GM20431 (cell line): Measurements from ENCODE around the gene ADCY10.
"Not testable (repeated sequence)": the region's sequence is repeated elsewhere in the genome, so short reads cannot be mapped to it uniquely, and the experiment has no call there.

Experiments used
- in situ Hi-C: fragments of 300-500 bp; cut with MseI, MboI; formaldehyde crosslinking; loops from one replicate; pipeline ENCODE4 v1.15.0; 2020; ENCODE audit warnings: low sequenced_read_pairs; ENCODE audit not compliant: unreplicated experiment

The ADCY10 gene

DNA sequence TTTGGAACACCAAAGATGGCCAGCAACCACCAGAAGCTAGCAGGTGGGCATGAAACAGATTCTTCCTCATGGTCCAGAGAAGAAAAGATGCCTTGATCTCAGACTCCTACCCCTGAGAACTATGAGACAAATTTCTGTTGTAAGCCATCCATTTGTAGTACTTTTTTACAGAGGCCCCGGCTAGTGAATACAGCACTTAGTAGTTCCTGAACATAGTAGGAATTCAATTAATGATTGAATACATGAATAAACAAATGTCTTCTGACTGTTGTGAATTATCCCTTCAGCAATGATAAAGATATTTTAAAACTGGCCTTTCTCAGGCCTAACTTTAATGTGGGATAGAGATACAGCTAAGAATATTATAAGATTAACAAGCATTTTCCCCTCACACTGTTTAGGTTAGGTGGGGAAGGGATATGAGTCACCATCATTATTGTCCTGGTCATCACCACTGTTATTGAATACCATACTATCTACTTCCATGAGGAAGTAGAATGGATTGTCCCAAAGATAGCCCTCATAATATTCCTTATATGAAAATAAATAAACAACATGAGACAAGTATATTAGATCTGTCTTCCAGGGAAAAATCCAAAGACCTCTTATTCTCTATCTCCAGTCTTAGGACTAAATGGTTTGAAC is 51.4 kb downstream of the ADCY10 start:
- in situ Hi-C loops, result no loop called here

DNA sequence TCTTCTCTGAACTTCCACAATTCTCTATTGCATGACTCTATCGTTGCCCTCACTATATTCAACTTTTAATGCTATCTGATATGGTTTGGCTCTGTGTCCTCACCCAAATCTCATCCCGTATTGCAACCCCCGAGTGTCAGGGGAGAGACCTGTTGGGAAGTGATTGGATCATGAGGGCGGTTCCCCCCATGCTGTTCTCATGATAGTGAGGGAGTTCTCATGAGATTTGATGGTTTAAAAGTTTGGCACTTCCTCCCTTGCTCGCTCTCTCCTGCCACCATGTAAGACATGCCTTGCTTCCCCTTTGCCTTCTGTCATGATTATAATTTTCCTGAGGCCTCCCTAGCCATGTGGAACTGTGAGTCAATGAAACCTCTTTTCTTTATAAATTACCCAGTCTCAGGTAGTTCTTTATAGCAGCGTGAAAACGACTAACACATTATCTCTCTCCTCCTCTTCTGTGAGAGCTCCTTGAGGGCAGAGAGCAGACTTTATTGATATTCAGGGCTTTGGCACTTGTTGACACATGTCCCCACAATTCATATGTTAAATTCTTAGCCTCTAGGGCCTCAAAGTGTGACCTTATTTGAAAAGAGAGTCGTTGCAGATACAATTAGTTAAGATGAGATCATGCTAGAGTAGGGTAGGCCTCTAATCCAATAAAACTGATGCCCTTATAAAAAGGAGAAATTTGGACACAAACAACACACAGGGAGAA is 52.1 kb downstream of the ADCY10 start:
- in situ Hi-C loops, result no loop called here

DNA sequence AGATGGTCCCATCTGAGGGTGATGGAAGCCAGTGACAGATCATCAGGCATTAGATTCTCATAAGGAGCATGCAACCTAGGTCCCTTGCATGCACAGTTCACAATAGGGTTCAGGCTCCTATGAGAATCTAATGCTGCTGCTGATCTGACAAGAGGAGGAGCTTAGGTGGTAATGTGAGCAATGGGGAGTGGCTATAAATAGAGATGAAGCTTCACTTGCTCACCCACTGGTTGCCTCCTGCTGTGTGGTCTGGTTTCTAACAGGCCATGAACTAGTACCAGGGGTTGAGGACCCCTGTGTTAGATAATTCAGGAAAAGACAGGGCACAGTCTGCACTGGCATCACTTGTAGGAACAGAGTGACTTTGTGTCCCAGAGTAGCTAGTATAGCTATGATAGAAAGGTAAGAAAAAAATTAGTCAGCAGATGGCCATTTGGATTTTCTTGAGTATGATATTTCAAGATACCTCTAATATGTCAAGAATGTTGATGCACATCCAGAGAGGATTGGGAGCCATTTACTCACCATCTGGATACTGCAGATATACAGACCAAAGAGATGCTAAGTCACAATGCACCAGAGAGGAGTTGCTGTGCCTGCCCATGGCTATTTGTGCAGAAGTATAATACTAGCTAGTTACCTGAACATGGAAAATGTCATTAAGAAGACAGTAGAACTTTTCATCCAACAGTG is 53.6 kb downstream of the ADCY10 start:
- in situ Hi-C loops, result no loop called here

DNA sequence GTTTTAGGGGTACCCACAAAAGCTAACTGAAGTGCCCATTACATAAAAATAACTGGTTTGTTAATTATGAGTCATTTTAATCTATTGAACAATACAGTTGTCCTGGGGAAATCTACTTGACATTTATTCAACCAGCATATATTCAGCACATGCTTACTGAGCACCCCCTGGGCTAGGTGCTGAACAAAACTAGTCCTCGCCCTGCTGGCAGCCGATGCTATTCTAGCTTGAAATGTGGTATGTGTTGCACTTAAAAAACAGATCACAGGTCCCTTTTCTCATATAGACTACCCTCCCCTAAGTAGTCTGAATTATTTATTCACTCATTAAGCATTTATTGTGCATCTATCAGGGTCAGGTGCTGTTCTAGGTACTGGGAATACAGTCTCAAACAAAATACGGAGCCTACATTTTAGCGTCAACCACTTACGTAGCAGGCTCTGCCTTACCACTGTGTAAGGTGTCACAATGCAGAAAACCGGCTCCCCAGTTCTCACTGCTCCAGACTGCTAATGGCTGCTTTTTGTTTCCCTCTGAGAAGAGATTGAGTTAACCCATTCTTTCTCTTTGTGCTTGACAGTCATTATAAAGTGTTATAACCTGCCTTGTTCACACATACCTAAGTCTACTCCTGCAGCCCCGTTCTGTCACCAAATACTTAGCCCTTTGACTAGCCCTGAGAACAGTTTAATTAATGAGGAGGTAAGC is 57.1 kb downstream of the ADCY10 start:
- in situ Hi-C loops, result no loop called here

DNA sequence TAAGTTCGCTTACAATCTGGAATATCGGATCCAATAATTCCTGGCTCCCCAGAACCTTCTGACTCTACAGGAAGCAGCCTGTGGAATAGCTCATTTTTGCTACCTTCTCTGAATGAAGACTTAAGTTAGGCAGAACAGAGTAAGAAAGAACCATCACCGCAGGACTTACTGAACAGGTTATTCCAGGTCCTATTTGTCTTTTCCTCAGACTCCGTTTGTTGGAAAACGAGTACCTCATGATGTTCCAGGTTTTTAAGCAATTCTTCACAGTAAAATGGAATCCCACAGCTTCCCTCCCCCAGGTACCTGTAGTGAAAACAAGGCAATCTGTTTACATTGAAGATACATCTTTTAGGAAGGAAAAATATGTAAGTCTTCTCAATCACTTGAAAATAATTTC is 59.8 kb downstream of the ADCY10 start:
- in situ Hi-C loops, result no loop called here

DNA sequence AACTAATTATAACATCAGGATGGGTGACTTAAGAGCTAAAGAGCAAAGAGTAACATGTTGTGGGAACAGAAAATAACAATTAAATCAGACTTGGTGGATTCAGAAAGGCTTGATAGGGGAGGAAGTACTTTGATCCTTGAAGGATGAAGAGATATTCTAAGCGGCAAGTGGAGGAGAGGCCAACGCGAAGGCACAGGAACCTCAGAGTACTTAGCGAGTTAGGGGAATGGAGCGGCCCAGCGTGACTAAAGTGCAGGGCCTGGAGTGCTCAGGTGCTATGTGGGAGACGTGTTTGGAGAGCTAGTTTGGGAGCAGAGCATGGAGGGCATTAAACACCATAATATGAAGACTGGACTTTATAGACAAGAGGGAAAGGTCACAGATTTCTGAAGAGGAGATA is 64.3 kb downstream of the ADCY10 start:
- in situ Hi-C loops, result no loop called here

DNA sequence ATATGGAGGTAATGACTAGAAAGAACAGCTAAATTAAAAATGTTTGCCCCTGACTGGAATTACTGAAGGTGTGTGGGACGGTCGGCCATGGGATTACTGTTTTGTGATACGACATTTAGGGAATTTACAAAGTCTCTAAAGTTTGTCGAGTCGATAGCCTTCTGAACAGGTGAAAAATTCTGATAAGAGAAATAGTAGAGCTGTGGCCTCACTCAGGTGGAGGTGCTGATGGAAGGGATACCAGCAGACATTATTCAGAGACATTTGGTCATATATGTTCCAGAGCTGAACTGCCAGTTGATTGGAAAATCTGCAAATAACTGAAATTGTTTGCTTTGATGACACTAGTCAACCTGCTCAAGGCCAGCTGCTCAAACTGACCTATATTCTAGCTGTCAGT is 71.1 kb downstream of the ADCY10 start:
- in situ Hi-C loops, result no loop called here

DNA sequence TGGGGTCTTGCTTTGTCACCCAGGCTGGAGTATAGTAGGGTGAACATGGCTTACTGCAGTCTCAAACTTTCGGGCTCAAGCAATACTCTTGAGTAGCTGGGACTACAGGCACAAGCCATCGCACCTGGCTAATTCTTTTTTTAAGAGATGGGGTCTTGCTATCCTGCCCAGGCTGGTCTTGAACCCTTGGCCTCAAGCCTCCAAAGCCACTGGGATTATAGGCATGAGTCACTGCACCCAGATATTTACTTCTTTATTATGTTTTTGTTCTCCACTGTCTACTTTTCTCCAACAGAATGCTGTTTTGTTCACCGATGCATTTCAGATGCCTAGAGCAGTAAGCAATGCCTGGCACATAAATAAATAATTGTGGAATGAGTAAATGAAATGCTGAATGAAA is 72.4 kb downstream of the ADCY10 start:
- in situ Hi-C loops, result no loop called here

DNA sequence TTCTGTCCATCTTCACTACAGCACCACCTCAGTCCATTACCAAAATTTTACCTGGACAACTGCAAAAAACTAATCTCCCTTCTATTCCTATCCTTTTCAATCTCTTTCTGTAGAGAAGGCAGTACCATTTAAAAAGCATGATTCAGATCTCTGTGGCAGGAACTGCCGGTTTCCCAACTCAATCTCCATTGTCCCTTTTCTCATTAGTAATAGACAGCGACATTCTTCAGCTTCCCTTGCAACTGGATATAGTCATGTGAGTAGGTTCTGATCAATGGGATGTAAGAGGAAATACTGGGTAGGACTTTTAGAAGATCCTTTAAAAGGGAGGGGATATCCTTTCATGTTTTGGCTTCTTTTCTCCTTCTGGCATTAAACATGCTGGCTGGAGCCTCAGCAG is 74.9 kb downstream of the ADCY10 start:
- in situ Hi-C loops, result no loop called here

DNA sequence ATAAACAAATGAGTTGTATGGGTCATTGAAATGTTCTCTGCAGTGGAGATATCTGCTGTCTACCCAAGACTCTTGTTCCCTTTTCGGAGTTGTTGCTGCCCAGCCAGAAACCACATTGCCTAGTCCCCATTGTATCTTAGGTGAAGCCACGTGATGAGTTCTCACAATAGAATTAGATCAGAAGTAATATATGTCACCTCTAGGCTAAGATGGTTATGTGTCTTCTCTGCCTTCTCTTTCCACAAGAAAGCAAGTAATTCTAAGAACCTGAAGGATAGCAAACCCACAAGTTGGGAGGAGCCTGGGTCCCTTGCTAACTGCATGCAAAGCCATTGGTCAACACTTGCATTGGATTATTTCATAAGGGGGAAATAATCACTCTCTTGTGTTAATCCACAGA is 76.6 kb downstream of the ADCY10 start:
- in situ Hi-C loops, result no loop called here

DNA sequence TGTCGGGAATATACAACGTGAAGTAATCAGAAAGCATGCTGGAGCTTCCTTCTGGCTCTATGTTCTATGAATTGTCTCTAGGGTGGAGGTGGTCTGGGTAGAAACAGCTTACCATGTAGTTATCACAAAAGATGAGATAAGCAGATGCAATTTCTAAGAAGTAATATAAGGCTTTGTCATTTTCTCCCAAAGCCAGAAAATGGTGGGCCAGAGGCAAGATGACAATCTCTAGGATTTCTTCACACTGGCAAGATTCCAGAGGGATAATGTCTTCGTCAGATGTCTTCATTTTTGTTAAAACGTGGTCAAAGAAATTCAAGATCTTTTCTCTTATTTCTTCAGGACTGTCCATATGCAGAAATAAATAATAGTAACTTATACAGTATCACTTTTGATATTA is 77.7 kb downstream of the ADCY10 start:
- in situ Hi-C loops, result no loop called here

DNA sequence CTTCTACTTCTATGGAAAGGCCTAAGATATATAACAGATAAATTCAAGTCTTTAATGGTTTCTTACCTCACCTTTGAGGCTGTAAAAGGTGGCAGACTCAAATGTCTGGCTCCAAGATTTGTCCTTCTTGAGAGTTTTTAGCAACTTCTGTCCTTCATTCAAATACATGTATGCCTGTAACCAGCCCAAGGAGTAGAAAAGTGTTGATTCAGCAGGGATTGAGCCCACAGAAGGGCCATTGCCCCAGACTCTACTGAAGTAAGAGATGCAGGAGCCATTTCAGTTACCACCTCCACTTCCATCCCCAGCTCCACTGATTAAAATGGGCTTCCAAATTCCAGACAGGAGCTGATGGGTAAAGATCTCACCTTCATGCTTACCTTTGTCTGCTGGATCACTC is 80.0 kb downstream of the ADCY10 start:
- in situ Hi-C loops, result no loop called here

DNA sequence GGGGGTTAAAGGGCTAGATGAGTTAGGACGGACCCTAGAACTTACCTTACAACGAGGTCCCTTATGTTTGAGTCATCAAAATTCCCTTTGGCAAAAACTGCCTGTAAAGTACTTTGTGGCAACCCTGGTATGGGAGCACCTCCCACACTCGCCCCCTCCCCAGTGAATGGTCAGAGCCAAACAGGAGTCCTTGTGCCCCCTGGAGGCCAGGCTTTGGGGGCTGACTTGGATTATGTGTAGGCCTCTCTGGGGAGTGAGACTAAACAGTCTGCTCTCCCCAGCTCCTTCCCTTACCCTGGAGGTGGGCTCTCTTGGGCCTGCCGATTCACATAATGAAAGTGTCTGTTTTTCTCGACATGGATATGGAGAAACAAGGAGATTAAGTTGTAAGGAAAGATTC is 81.2 kb downstream of the ADCY10 start:
- in situ Hi-C loops, result no loop called here

DNA sequence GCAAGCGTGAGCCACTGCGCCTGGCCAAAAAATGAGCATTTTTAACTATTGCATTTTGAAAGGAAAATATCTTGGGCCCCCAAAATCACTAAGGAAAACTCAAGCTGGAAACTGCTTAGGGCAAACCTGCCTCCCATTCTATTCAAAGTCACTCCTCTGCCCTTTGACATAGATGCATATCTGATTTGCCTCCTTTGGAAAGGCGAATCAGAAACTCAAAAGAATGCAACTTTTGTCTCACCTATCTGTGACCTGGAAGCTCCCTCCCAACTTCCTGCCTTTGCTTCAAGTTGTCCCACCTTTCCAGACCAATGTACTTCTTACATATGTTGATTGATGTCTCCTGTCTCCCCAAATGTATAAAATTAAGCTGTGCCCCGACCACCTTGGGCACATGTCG is 83.3 kb downstream of the ADCY10 start:
- in situ Hi-C loops, result not testable (repeated sequence)

DNA sequence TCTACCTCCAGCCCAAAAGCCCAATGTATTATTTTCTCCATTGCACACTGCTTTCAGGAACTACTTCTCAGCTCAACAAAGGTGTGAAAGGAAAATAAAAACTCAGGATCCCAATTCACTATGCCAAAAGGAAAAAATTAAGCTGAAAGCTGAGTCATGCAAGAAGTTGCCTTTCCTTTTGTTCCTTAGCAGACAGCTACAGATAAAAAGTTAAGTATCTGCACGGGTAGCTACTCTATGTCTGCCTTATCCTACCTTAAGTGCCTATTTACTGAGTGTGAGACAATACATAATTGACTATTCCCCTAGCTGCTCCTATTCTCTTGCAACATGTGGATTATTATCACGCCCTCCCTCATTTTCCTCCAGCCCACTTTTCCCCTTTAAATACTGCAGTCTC is 84.1 kb downstream of the ADCY10 start:
- in situ Hi-C loops, result no loop called here

DNA sequence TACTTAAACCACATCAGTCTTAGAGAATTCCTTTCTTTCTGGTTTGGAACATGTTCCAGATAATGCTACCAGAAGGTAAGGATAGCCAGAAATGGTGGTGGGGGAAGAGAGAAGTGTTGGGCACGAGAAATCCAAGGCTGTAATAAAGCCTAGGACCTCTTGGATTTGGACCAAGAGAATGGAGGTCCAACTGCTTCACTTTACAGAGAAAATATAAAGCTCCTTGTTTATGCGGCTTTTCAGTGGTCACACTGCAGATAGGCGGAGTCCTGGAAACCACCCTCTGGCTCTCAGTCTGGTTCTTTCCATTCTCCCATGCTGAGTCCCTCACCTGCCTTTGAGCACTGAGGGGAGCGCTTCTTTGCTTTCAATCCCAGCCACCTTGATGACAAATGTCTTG is 87.8 kb downstream of the ADCY10 start:
- in situ Hi-C loops, result no loop called here

DNA sequence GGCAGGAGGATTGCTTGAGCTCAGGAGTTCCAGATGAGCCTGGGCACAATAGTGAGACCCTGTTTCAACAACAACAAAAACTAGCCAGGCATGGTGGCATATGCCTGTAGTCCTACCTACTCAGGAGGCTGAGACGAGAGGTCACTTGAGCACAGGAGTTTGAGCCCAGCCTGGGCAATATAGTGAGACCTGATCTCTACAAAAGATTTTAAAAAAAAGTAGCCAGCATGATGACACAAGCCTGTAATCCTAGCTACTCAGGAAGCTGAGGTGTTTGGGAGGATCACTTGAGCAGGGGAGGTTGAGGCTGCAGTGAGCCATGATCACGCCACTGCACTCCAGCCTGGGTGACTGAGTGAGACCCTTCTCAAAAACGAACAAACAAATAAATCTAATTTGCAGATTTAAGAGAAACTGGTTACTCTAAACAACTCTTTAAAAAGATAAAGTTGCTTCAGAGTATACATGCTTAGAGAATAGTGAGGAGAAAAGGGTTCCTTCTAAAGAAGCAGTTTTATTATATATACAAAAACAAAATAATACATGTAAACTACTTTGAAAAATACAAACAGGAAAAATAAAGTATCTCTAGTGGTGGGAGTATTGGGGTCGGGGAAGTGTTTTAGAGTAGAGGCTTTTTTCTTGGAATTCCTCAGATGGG is 88.4 kb downstream of the ADCY10 start:
- in situ Hi-C loops, result no loop called here

DNA sequence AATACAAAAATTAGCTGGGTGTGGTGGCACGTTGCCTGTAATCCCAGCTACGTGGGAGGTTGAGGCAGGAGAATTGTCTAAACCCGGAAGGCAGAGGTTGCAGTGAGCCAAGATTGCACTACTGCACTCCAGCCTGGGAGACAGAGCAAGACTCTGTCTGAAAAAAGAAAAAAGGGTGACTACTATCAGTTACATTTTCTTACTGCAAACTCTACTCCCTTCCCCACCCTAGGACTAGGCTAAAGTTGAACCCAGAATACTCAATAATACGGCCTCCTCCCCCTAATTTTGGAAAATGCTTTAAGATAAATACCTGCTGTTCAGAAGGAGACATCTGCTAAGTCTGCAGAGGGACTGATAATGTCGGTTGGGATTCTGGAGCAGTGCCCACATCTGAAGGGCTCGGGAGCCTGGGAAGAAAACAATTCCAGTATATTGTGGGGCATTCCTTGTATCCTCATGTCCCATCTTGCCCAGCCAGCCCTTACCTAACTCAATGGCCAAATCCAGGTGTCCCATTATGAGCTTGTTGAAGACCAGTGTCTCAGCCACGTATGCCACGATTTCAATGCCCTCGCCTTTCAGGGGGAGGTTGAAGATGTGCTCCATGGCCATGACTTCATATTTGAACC is 89.7 kb downstream of the ADCY10 start:
- in situ Hi-C loops, result no loop called here

DNA sequence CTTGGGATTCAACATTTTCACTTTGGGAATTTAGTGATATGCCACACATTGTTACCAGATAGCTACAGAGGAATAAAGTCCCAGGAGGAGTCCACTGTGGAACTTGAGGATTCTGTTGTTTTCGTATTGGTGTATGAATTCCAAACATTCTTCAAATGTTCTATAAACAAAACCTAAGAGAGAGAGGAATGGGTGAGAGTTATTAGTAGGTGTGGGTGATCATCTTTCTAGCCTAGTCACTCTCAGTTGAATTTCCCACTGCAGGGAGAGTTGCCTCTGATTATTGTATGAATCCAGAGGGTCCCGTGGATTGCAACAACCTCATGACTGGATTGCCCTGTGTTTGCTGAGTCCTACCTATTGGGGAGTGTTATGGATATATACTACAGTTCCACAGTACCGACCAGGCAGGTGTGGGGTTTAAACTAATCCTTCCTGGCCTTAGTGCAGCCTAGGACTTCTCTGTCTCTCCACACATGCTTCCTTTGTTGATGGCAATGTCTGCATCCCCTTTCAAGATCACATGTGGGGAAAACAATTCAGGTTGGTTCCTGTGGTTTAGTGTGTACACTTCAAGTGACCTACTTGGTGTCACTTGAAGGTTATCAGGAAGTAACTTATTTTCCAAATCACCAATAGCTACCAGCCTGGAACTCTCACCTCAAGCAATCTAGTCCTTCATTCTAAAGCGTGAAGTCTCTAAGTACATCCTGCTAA is 91.8 kb downstream of the ADCY10 start:
- in situ Hi-C loops, result no loop called here
